HG03469 (cell line): Measurements from ENCODE around the gene ASS1.
"Not testable (repeated sequence)": the region's sequence is repeated elsewhere in the genome, so short reads cannot be mapped to it uniquely, and the experiment has no call there.

Source experiments
- ATAC-seq: cut with Tn5 transposase; IDR thresholded peaks from one replicate; pipeline ENCODE4 v1.9.1; 2021; ENCODE audit warnings: mild to moderate bottlenecking, moderate library complexity, moderate number of reproducible peaks; ENCODE audit not compliant: unreplicated experiment

Gene ASS1

GRCh38 chr9:130444565-130445221, at the start of gene ASS1:
ASS1 (plus strand) TSS chr9:130444961; CDS start chr9:130452229, 7,268 bp downstream.
- no peak for ATAC-seq

DNA sequence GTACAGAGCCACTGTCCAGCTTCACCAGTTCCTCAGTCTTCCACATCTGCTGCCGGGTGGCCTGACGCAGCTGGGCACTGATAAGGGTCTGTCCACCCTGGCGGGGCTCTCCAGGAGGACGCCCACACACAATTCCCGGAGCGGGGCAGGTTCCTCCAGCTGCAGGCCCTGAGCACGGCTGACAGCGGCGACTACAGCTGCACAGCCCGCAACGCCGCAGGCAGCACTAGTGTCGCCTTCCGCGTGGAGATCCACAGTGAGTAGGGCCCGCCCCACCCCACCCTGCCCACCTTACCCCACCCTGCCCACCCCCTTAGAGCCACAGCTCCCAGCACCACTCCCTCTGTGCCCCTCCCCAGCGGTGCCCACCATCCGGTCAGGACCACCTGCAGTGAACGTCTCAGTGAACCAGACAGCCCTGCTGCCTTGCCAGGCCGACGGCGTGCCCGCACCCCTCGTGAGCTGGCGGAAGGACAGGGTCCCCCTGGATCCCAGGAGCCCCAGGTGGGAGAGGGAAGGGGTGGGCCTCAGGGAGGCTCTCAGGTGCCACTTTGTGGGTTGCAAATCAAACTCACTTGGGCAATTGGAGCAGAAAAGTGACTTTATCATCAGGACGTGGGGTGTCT, 48.8 kb upstream of the ASS1 start:
- ATAC-seq: no peak

DNA sequence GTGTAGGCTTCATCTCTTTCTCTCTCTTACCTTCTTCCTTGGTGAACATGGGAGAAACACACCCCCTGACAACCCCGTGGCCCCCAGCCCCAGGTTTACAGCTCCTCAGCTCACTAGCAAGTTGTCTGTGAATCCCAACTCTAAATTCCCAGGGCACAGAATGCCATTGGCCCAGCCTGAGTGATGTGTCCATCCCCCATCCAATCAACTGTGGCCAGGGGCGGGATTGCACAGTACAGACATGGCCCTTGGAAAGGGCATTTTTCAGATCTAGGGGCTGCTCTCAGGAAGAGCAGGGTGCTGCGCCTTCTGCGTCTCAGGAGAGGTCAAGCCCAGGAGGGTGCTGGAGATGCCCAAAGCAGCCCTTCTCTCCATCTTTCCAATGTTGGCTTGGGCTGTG, 48.2 kb upstream of the ASS1 start:
- ATAC-seq: no peak

DNA sequence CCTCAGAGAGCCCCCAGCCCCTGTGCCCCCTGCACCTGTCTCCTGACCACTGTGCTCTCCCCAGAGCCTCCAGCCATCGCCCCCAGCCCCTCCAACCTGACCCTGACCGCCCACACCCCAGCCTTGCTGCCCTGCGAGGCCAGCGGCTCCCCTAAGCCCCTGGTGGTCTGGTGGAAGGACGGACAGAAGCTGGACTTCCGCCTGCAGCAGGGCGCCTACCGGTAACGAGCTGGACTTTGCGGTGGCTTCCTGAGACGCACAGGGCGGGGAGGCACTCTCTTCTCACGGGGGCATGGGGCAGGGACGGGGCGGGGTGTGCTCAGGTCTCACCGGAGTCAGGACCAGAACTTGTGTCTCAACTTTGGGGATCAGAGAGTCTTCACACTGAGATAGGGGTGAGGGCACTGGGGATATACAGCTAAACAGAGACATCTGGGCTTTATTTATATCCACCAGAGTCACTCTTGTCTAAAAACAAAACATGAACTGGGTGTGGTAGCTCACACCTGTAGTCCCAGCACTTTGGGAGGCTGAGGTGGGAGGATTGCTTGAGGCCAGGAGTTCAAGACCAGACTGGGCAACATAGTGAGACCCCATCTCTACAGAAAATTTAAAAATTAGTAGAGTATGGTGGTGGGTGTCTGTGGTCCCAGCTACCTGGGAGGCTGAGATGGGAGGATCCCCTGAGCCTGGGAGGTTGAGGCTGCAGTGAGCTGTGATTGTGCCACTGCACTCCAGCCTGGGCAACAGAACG, 46.1 kb upstream of the ASS1 start:
- no peak for ATAC-seq

- no peak for ATAC-seq
These were observed 45.0 kb upstream of the ASS1 start for GRCh38 chr9:130399768-130400167.

DNA sequence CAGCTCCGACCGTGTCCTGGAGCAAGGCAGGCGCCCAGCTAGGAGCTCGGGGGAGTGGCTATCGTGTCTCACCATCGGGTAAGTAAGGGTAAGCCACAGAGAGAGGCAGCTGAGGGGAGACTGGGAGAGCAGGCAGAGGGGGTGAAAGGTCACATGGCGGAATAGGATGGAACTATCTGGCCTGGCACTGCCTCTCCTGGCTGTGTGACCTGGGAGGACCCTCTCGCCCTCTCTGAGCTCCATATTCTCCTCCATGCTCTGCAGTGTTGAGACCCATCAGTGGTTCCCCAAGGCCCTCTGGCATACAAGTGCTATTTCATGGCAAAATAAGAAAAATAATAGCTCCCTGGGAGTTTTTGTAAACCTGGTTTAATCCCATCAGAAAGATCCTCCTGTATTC, 43.9 kb upstream of the ASS1 start:
- ATAC-seq: no peak

DNA sequence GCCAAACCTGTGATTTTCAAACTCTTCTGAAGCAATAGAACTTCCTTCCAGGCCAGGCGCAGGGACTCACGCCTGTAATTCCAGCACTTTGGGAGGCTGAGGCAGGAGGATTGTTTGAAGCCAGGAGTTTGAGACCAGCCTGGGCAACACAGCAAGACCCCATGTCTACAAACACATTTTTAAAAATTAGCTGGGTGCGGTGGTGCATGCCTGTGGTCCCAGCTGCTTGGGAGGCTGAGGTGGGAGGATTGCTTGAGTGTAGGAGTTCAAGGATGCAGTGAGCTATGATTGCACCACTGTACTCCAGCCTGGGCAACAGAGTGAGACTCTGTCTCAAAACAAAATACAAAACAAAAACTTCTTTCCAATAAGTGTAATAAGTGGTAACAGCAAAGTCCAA, 43.0 kb upstream of the ASS1 start:
- ATAC-seq: not testable (repeated sequence)

- ATAC-seq: no peak
These were observed 42.5 kb upstream of the ASS1 start for GRCh38 chr9:130402243-130402642.

DNA sequence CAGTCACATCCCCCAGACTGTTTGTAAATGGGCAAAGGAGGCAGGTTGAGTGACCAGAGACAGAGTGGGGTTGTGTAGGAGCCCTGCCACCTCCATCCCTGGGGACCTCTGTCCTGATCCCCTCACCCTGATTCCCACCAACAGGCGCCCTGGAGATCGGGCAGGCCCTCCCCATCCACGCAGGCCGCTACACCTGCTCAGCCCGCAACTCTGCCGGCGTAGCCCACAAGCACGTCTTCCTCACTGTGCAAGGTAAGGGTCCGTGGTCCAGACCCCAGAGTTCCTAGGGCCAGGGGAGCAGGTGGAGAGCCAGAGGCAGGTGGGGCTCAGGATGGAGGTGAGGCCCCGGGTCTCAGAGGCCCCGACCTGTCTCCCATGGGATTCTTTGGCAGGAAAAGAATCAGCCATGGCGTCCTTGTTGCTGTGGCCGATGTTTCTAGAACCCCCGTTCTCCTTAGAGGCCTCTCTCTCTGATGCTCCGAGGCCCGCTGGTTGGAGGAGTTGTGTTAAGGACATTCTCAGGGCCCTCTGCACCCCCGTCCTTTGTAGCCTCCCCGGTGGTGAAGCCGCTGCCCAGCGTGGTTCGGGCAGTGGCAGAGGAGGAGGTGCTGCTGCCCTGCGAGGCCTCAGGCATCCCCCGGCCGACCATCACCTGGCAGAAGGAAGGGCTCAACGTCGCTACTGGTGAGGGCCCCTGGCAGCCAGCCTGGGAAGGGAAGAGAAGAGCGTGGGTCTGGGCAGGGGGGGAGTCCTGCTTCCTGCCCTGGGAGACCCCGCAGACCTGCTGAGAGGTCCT, 41.9 kb upstream of the ASS1 start:
- ATAC-seq: no peak

DNA sequence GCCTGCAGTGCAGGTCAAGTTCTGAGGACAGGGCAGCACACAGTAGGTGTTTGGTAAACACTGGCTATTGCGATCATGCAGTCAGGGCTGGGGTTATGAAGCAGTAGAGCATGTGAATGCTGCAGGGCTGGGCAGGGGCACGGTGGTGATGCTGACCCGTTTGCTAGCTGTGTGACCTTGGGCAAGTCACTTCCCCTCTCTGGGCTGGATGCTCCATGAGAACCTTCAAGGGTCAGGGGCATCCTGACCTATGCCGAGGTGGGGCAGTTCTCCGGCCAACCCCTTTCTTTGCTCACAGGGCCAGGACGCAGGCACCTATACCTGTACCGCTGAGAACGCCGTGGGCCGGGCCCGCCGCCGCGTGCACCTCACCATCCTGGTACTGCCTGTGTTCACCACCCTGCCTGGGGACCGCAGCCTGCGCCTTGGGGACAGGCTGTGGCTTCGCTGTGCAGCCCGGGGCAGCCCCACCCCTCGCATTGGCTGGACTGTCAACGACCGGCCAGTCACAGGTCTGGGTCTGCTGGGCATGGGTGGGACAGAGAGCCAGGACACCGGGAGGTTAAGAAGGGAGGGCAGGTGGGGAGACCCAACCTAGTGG, 39.0 kb upstream of the ASS1 start:
- no peak for ATAC-seq

DNA sequence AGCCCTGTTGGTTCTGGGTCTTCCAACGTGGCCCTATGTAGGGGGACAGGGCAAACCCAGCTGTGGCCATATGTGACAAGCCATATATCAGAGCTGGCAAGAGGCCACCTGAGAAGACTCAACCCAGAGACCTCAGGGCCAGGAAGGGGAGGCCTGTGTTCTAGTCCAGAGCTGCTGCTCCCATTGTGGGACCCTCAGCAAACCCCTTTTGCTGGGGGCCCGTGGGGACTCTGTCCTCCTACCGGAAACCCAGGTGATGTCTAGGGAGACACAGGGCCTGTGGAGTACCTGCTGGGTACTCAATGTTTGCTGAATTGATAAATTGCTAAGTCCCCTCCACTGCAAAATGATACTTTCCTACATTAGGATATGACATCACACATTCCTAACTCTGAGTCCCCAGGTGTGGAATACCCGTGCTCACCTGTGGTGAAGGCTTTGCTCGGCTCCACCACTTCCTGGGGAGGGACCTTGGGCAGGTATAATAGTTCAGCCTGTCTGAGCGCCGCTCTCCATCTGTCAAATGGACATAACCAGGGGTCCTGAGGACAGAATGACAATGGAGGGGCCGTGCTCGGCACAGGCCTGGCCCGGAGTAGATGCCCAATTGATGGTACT, 38.4 kb upstream of the ASS1 start:
- ATAC-seq: no peak

DNA sequence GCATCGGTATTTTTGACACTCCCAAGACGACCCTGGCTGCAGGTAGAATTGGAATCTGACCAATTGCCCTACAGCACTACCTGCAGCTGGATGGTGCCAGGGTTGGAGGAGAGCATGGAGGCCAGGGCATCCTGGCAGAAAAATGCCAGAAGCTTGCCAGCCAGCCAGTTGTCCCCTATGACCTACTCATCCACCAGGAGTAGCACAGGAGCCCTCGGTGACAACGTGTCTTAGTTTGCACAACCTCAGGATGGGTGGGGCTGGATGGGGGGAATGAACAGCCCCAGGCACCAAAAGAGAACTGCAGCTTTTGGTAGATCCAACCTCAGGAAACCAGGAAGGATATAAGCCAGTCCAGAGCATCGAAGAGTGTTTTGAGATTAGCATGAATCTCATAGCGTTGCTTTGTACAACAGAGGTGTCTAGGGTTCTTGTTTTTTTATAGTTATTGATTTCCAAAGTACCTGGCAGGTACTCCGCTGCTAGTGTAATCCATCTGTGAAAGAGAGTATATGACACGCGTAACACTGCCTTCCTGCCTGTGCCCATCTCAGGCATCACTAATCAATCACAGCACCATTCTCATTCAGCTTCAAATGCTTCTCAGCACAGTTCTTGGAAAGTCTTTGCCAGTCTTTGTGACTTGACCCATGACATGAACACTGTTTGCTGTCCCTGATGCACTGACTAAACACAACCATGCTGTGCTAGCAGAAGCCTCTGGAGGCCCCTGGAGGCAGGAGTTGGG, 36.7 kb upstream of the ASS1 start:
- no peak for ATAC-seq

DNA sequence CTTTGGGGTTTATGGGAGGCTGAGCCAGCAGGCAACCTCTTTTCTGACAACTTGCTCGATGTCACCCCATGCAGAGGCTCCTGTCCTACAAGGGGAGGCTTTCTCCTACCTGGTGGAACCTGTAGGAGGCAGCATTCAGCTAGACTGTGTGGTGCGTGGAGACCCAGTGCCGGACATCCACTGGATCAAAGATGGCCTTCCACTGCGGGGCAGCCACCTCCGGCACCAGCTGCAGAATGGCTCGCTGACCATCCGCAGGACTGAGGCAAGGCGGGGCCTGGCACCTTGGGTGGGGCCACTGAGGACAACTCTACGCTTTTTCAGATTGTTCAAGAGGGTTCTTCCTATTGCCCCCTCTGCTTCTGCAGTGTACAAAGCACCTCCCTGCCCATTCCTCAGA, 36.1 kb upstream of the ASS1 start:
- ATAC-seq: no peak

DNA sequence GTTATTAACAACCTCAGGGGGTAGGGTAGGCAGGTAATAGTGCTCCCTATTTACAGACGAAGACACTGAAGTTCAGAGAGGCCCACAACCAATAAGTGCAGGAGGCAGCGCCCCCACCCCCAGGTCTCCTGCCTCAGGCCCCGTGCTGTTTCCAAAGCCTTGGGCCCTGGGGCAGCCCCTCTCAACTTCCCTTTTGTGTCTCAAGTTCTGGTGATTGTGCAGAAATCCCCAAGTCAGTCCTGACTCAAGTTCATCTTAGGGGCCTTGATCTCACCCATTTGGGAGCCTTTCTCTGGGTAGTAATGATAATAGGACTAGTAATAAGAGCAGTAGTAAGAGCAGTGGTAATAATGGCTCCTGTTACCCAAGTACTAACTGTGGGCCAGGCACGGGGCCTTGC, 35.5 kb upstream of the ASS1 start:
- no peak for ATAC-seq

DNA sequence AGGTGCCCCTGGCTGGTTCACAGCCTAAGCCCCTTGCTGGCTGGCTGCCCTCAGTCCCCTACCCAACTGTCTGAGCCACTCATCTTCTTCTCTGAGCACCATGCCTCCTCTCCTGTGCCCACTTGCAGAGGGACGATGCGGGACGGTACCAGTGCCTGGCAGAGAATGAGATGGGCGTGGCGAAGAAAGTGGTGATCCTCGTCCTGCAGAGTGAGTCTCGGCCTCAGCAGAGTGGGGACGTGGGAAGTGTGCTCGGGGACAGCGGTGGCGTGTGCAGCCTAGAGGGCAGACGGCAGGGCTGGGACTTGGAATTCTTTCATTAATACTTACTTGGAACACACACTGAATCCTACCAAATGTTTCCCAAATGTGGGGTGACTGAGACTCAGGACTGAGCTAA, 34.3 kb upstream of the ASS1 start:
- ATAC-seq: no peak

GRCh38 chr9:130411566-130411915, 33.2 kb upstream of the ASS1 start:
- ATAC-seq: no peak

DNA sequence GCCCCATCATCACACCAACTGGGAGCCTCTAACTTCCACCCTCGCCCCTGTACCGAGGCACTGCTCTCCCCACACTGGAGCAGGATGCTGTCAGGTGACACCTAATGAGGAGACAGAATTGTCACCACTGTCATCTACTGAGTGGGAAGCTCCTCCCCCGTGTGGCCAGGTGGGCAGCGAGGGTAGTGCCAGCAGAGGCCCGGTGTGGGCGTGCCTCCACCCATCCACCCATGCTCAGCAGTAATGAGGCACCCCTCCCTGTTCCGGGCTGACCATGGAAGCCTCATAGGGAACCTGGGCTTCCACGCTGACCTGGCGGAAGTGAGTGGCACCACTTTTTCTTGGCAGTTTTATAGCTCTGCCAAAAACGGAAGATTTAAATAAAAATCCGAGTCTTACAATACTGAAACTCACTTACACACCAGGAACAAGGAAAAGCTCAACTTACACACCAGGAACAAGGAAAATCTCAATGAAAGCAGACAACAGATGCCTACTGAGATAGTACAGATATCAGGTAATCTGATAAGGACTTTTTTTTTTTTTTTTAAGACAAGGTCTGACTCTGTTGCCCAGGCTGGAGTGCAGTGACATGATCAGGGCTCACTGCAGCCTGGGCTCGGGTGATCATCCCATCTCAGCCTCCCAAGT, 30.6 kb upstream of the ASS1 start:
- ATAC-seq: no peak

DNA sequence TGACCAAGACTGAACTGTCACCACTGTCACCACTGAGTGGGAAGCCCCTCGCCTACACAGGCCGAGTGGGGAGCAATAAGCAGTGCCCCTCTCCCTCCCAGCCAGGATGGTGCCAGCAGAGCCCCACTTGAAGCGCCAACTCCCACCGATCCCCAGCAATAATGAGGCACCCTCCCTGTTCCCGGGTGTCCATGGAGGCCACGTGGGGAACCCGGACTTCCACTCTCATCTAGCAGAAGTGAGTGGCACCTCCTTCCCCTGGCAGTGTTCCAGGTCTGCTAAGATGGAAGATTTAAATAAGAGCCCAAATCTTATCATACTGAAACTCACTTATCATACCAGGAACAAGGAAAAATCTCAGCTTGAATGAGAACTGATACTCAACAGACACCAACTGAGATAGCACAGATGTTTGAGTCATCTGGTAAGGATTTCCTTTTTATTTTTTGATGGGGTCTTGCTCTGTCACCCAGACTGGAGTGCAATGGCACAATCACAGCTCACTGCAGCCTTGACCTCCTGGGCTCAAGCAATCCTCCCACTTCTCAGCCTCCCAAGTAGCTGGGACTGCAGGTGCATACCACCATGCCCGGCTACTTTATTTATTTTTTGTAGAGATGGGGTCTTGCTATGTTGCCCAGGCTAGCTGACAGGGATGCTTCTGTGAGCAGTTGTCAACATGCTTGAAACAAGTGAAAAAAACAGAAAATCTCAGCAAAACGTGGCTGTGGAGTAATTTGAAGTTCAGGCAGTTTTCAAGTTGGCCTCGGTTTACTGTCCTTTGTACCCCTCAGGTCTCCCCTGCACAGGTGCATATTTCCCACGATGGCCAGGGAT, 29.6 kb upstream of the ASS1 start:
- ATAC-seq: no peak

GRCh38 chr9:130417602-130418001, 27.2 kb upstream of the ASS1 start:
- ATAC-seq: no peak
